ENCODE measurements around the gene RASA1.

DNA sequence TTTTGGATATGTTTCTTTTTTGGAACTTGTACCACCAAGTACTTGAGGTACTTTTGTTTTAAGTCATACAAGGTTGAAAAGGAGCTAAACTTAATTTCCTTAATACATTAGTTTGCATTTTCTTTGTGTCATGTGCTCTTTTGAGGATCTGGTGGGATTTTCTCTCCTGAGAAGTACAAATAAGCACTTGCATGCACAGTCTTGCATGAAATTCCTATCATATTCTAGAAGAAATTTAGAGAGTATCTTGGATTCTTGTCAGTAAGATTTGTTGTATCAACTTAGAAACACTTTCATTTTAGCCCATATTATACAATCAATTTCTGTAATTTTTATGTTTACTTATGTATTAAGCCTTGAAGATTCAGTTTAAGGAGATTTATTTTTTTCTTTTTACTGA, 80.2 kb downstream of the RASA1 start:
- TF ChIP-seq, protein P1, sequence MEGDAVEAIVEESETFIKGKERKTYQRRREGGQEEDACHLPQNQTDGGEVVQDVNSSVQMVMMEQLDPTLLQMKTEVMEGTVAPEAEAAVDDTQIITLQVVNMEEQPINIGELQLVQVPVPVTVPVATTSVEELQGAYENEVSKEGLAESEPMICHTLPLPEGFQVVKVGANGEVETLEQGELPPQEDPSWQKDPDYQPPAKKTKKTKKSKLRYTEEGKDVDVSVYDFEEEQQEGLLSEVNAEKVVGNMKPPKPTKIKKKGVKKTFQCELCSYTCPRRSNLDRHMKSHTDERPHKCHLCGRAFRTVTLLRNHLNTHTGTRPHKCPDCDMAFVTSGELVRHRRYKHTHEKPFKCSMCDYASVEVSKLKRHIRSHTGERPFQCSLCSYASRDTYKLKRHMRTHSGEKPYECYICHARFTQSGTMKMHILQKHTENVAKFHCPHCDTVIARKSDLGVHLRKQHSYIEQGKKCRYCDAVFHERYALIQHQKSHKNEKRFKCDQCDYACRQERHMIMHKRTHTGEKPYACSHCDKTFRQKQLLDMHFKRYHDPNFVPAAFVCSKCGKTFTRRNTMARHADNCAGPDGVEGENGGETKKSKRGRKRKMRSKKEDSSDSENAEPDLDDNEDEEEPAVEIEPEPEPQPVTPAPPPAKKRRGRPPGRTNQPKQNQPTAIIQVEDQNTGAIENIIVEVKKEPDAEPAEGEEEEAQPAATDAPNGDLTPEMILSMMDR (conservative IDR thresholded peaks at IDR 0.05): no peak
- no peak for TF ChIP-seq ZFX (IDR thresholded peaks at IDR 0.05)

All from C4-2B (cell line).